ENCODE measurements around the gene CPZ.
"Not testable (repeated sequence)": the region's sequence is repeated elsewhere in the genome, so short reads cannot be mapped to it uniquely, and the experiment has no call there.

The CPZ gene

GRCh38 chr4:8564595-8564994 is 28.0 kb upstream of the CPZ start:
- Mint-ChIP-seq H3K4me3 (no peak overlapping the region), H3K4me1 (ENCODE audit: low read depth) (no peaks in the 10 kb centered on the region), H3K27ac (no peak overlapping the region), H3K9me3 (no peaks in the 10 kb centered on the region), H3K27me3 (peaks cover 9% of the 10 kb centered on the region), H3K36me3 (ENCODE audit: low read depth) (no peaks in the 10 kb centered on the region)
- intact Hi-C loops (cut with micrococcal nuclease): no loop called here

DNA sequence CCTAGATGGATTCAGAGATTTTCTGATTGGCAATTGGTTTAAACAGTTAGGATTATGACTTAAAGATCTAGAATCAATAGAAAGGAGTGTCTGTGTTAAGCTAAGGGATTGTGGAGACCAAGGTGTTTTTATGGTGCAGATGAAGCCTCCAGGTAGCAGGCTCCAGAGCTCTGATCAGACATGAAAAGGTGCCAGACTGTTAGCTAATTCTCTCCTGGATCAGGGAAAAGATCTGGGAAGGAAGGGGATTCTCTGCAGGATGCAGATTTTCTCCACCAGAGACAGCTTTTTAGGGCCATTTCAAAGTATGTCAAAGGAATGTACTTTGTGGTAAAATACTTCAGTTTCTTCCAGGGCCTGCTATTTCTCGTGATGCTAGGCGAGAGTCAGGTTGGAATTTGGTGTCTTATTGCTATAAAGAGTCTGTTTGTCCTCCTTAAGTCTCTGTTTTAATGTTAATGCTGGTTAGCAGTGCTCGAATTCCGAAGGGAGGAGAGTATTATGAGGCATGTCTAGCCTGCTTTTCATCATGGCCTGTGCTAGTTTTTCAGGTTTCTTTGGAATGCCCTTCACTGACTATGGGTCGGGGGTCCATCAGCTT is 24.4 kb upstream of the CPZ start:
- H3K9me3 Mint-ChIP-seq: no peaks in the 10 kb centered on the region
- no peak overlapping the region for H3K4me3 Mint-ChIP-seq
- no peaks in the 10 kb centered on the region for H3K36me3 Mint-ChIP-seq (ENCODE audit: low read depth)
- no peaks in the 10 kb centered on the region for H3K4me1 Mint-ChIP-seq (ENCODE audit: low read depth)
- peaks cover 9% of the 10 kb centered on the region for H3K27me3 Mint-ChIP-seq
- intact Hi-C loops (cut with micrococcal nuclease): no loop called here
- H3K27ac Mint-ChIP-seq: no peak overlapping the region

DNA sequence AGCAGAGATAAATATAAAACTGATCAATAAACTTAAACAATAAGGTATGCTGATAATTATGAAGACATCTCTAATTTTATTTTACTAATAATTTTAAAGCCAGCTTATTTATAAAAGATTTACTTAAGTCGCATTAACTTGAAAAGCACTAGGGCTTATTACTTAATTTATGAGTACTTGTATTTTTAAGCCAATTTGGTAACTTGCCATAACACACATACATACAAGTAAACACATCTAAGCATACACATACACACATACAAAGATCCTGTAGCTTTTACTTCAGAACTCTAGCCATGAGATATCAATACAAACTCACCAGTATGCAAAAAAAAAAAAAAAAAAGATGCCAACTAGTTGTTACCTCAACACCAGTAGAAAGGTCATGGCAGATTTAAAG is 22.4 kb upstream of the CPZ start:
- H3K4me3 Mint-ChIP-seq: no peak overlapping the region
- intact Hi-C loops (cut with micrococcal nuclease): no loop called here
- H3K9me3 Mint-ChIP-seq: no peaks in the 10 kb centered on the region
- no peaks in the 10 kb centered on the region for H3K36me3 Mint-ChIP-seq (ENCODE audit: low read depth)
- no peaks in the 10 kb centered on the region for H3K4me1 Mint-ChIP-seq (ENCODE audit: low read depth)
- H3K27ac Mint-ChIP-seq: no peak overlapping the region
- H3K27me3 Mint-ChIP-seq: peaks cover 9% of the 10 kb centered on the region

- intact Hi-C loops (cut with micrococcal nuclease): no loop called here
- Mint-ChIP-seq H3K27me3 (peaks cover 5% of the 10 kb centered on the region), H3K27ac (no peak overlapping the region), H3K36me3 (ENCODE audit: low read depth) (no peaks in the 10 kb centered on the region), H3K4me1 (ENCODE audit: low read depth) (no peaks in the 10 kb centered on the region), H3K9me3 (no peaks in the 10 kb centered on the region), H3K4me3 (no peak overlapping the region)
Measured at GRCh38 chr4:8571702-8572685, 20.6 kb upstream of the CPZ start.

DNA sequence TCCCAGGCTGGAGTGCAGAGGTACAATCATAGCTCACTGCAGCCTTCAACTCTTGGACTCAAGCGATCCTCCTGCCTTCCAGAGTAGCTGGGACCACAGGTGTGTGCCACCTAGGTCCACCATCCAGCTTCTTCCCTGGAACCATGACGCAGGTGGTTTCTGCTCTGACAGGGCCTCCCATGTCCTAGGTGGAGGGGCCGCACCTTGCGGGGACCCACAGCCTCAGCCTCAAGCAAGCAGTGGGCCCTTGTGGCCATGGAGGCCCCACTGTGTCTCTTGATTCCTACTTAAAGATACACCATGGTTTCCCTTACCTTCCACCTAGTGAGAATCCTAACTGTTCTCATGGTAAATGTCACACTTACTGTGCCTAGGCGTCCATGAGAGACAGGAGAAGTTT is 19.3 kb upstream of the CPZ start:
- Mint-ChIP-seq H3K36me3 (ENCODE audit: low read depth) (no peaks in the 10 kb centered on the region), H3K27ac (no peak overlapping the region), H3K27me3 (peaks cover 3% of the 10 kb centered on the region), H3K4me3 (no peak overlapping the region), H3K9me3 (no peaks in the 10 kb centered on the region), H3K4me1 (ENCODE audit: low read depth) (no peaks in the 10 kb centered on the region)
- intact Hi-C loops (cut with micrococcal nuclease): no loop called here

DNA sequence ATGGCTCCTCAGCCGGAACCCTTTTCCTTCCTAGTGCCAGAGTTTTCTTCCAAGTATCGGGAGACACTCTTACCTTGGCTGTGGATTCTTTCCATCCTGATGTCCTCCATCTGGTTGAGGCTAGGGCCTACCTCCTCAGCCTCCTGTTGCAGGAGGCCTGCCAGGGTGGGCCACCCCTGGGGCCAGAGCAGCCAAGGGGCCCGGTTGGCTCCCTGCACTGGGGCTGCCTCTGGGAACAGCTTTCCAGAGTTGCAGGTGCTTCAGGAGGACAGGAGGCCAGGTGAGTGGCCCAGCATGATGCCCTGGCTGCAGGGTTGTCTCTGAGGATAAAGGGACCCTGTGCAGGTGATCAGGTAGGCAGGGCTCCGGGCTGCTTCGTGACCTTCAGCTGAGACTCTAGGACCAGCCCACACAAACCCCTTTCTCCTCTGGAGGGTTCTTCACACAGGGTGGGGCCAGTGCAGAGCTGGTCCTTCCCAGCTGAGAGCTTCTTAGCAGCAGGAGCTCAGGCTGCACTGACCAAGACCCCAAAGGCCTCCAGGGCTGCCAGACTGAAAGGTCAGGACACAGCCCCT is 17.7 kb upstream of the CPZ start:
- intact Hi-C loops (cut with micrococcal nuclease): no loop called here
- no peaks in the 10 kb centered on the region for H3K36me3 Mint-ChIP-seq (ENCODE audit: low read depth)
- H3K9me3 Mint-ChIP-seq: no peaks in the 10 kb centered on the region
- H3K4me1 Mint-ChIP-seq (ENCODE audit: low read depth): no peaks in the 10 kb centered on the region
- H3K27me3 Mint-ChIP-seq: peaks cover 4% of the 10 kb centered on the region
- H3K27ac Mint-ChIP-seq: no peak overlapping the region
- no peak overlapping the region for H3K4me3 Mint-ChIP-seq

- no peaks in the 10 kb centered on the region for H3K9me3 Mint-ChIP-seq
- H3K4me3 Mint-ChIP-seq: no peak overlapping the region
- no peaks in the 10 kb centered on the region for H3K4me1 Mint-ChIP-seq (ENCODE audit: low read depth)
- H3K36me3 Mint-ChIP-seq (ENCODE audit: low read depth): no peaks in the 10 kb centered on the region
- H3K27ac Mint-ChIP-seq: no peak overlapping the region
- H3K27me3 Mint-ChIP-seq: peaks cover 8% of the 10 kb centered on the region
- intact Hi-C loops (cut with micrococcal nuclease): no loop called here
Measured at GRCh38 chr4:8575457-8575856, 17.1 kb upstream of the CPZ start.

DNA sequence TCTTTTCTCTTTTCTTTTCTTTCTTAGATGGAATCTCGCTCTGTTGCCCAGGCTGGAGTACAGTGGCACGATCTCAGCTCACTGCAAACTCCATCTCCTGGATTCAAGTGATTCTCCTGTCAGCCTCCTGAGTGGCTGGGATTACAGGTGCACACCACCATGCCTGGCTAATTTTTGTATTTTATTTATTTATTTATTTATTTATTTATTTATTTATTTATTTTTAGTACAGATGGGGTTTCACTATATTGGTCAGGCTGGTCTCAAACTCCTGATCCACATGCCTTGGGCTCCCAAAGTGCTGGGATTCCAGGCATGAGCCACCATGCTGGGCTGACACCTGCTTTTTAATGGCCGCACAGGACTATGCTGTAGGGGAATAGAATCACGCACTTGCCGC is 16.0 kb upstream of the CPZ start:
- intact Hi-C loops (cut with micrococcal nuclease); H3K9me3 Mint-ChIP-seq; H3K36me3 Mint-ChIP-seq (ENCODE audit: low read depth); H3K27ac Mint-ChIP-seq; H3K4me3 Mint-ChIP-seq; H3K4me1 Mint-ChIP-seq (ENCODE audit: low read depth): not testable (repeated sequence)
- H3K27me3 Mint-ChIP-seq: peaks cover 19% of the 10 kb centered on the region

- no peaks in the 10 kb centered on the region for H3K9me3 Mint-ChIP-seq
- H3K4me3 Mint-ChIP-seq: no peak overlapping the region
- H3K27me3 Mint-ChIP-seq: peaks cover 20% of the 10 kb centered on the region
- no peak overlapping the region for H3K27ac Mint-ChIP-seq
- no peaks in the 10 kb centered on the region for H3K4me1 Mint-ChIP-seq (ENCODE audit: low read depth)
- intact Hi-C loops (cut with micrococcal nuclease): no loop called here
- no peaks in the 10 kb centered on the region for H3K36me3 Mint-ChIP-seq (ENCODE audit: low read depth)
Measured at GRCh38 chr4:8577046-8577445, 15.5 kb upstream of the CPZ start.

GRCh38 chr4:8577972-8578371 is 14.6 kb upstream of the CPZ start:
- no peaks in the 10 kb centered on the region for H3K9me3 Mint-ChIP-seq
- no peak overlapping the region for H3K27ac Mint-ChIP-seq
- H3K4me1 Mint-ChIP-seq (ENCODE audit: low read depth): no peaks in the 10 kb centered on the region
- H3K27me3 Mint-ChIP-seq: peaks cover 23% of the 10 kb centered on the region
- intact Hi-C loops (cut with micrococcal nuclease): no loop called here
- no peaks in the 10 kb centered on the region for H3K36me3 Mint-ChIP-seq (ENCODE audit: low read depth)
- no peak overlapping the region for H3K4me3 Mint-ChIP-seq

DNA sequence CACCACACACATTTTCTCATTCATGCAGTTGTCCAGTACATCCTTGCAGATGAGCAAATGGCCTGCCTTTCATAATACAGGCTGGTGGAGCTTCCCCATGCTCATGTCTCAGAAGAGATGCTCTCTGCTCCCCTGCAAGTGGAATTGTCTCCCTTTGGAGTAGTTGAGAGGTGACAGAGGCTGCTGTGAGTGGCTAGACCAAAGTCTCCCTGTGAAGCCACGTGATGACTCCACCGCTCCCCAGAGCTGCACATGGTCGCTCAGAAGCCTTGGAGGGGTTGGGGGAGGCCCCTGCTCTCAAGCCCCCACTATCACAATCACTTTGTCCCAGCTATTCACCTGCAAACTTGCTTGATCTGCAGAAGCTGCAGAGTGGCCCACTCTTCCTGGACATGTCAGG is 13.8 kb upstream of the CPZ start:
- no peaks in the 10 kb centered on the region for H3K36me3 Mint-ChIP-seq (ENCODE audit: low read depth)
- H3K4me3 Mint-ChIP-seq: no peak overlapping the region
- H3K27me3 Mint-ChIP-seq: peaks cover 23% of the 10 kb centered on the region
- H3K4me1 Mint-ChIP-seq (ENCODE audit: low read depth): no peaks in the 10 kb centered on the region
- H3K9me3 Mint-ChIP-seq: no peaks in the 10 kb centered on the region
- intact Hi-C loops (cut with micrococcal nuclease): no loop called here
- H3K27ac Mint-ChIP-seq: no peak overlapping the region

GRCh38 chr4:8579526-8580320 is 12.8 kb upstream of the CPZ start:
- no peak overlapping the region for H3K27ac Mint-ChIP-seq
- H3K4me3 Mint-ChIP-seq: no peak overlapping the region
- H3K9me3 Mint-ChIP-seq: no peaks in the 10 kb centered on the region
- H3K27me3 Mint-ChIP-seq: peaks cover 23% of the 10 kb centered on the region
- H3K4me1 Mint-ChIP-seq (ENCODE audit: low read depth): no peaks in the 10 kb centered on the region
- intact Hi-C loops (cut with micrococcal nuclease): no loop called here
- H3K36me3 Mint-ChIP-seq (ENCODE audit: low read depth): no peaks in the 10 kb centered on the region

DNA sequence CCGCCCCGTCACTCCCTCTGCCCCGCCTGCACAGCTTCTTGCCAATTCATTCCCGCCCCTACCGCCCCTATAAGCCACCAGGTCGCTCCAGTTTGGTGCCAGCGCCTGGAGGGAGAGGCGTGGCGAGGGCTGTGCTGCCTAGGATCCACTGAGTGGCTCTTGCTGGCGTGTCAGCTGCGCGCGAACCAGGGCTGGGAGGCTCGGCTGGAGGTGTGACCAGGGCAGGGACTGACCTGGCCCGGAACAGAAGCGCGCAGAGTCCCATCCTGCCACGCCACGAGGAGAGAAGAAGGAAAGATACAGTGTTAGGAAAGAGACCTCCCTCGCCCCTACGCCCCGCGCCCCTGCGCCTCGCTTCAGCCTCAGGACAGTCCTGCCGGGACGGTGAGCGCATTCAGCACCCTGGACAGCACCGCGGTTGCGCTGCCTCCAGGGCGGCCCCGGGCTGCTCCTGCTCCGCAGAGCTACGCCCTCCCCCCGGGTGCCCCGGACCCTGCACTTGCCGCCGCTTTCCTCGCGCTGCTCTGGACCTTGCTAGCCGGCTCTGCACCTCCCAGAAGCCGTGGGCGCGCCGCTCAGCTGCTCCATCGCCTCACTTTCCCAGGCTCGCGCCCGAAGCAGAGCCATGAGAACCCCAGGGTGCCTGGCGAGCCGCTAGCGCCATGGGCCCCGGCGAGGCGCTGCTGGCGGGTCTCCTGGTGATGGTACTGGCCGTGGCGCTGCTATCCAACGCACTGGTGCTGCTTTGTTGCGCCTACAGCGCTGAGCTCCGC is 12.1 kb upstream of the CPZ start, which contains the start of gene GPR78:
GPR78 (plus strand) TSS at position 72 of the 773 bp plus-strand sequence; CDS start at position 663, 591 bp downstream.
- no peaks in the 10 kb centered on the region for H3K9me3 Mint-ChIP-seq
- H3K27me3 Mint-ChIP-seq: peaks cover 23% of the 10 kb centered on the region
- H3K36me3 Mint-ChIP-seq (ENCODE audit: low read depth): no peaks in the 10 kb centered on the region
- intact Hi-C loops (cut with micrococcal nuclease): no loop called here
- no peak within 1 kb of the TSS for H3K27ac Mint-ChIP-seq
- H3K4me3 Mint-ChIP-seq: no peak within 1 kb of the TSS
- H3K4me1 Mint-ChIP-seq (ENCODE audit: low read depth): no peaks in the 10 kb centered on the region

Data from dendritic cell treated with granulocyte-macrophage colony-stimulating factor and Interleukin-4, amounts not matched to agents 40 ng/mL and 50 ng/mL, for 4 days (primary cell).